GM12892 (cell line): ENCODE results near the gene PHLPP1.

Source experiments
- POLR2A ChIP-seq: IDR thresholded peaks from 2 replicates; pipeline ENCODE4 v1.6.1; 2011; ENCODE audit warnings: low read depth, low read length, control low read depth
- POLR2AphosphoS5 ChIP-seq: IDR thresholded peaks from 2 replicates; pipeline ENCODE4 v1.6.1; 2011; ENCODE audit warnings: low read depth, low read length, control low read depth

DNA sequence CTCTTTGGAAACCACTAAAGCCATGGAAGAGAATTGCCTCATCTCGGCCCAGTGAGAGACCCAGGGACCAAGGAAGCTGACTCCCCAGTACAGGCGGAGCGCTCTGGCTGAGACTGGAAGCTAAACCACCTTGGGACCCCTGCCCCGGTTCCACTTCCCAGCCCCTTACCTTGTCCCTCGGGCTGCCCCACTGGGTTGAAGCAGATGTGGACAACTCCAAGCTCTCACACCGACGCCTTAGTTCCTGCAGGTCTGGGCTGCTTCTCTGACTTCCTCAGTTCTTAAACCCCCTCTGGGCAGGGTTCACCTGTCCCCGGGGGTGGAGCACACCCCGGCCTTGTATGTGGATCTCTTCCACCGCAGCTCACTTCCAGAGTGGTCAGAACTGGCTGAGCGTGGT lies 266.2 kb downstream of the PHLPP1 start:
- TF ChIP-seq POLR2AphosphoS5 (no peak), POLR2A (no peak)
